Hematopoietic multipotent progenitor cell (in vitro differentiated cells): ENCODE data around the gene SLC15A3. TPM values are rescaled to one million over a fixed set of nuclear protein-coding genes. Genes with fewer than 3 reads are reported as not detected.

Experiments used
- DNase-seq, 3 donors: peaks; one replicate each; pipeline ENCODE4 v3.0.0-alpha.2; 2011 to 2015; ENCODE audit warnings: low read depth in 2 of 3, low spot score in 2 of 3
- small RNA-seq: library from RNA; depleted of rRNA; stranded (forward); fragments of <200 nt; gene quantifications from one replicate; pipeline ENCODE3, GENCODE V24; 2012
- total RNA-seq: library from RNA; depleted of rRNA; stranded (reverse); fragments of >200 nt; gene quantifications from one replicate; pipeline ENCODE4 v1.2.3, GENCODE V29; 2012

The SLC15A3 gene
- total RNA-seq, 1 donor: 1.6 TPM

DNA sequence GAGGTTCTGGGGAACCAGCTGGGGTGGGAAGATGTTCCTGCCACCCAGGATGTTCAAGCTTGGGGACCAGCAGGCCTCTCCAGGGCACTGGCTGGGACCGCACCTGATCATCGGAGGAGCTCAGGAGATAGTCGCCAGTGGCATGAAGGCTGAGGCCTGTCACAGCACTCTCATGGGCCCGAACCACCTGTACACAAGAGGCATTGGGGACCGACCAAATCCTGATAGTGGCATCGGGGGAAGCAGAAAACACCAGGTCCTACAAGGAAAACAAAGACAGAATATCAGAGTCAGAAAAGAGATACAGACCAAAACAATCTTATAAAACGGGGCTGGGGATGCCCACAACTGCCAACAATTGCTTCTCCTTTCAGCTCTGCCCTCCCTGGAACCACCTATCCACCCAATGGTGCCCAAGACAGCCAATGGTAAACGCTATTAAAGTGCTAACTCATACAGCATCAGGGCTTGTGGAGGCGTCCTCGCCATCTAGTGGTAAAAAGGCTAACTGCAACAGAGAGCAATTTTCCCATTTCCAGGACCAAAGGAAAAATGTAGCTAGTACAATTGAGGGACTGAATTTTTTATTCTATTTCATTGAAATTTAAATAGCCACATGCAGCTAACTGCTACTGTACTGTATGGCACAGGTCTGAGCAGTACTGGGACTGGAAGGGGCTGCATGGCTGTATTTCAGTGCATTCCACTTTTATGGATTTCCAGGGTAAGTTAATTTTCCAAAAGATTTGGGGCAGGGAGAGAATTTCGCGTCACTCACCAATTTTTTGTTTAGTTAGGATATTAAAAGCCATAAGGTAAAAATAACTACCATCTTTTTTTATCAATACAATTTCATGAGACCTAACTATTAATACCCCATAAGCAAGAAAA, 52.7 kb downstream of the SLC15A3 start:
- peak in 2 of 3 donors; percentile 78 to 92 for DNase-seq

DNA sequence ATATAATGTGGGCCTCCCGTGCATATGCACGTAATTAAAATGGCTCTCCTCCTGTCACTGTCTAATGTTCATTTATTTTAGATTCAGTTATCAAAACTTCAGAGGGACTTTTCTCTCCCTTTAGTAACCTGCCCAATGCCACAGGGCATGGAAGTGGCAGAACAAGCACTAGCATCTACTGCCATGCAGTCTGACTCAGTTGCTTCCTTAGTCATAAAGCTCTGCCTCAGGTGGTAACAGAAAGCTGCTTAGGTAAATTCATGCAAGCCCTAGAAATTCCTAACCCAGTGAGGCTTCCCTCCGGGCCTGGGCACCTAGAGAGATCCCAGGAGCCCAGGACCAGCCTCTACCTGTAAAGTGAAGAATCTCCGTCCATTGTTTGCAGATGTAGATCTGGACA, 54.5 kb downstream of the SLC15A3 start:
- no peak for DNase-seq

DNA sequence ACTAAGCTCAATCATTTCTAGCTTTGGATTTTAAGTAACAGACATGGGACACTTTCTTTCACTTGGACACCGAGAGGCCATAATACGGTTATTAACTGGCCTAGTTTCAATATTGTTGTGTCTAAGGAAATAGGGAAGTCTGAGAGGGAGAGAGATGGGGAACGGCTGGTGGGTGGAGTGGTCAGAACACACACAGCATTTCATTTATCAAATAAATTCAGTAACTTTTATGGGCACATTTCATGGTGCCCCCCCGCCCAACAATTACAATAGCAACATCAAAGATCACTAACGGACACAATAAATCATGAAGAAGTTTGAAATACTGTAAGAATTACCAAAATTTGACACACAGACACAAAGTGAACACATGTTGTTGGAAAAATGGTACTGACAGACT, 56.3 kb downstream of the SLC15A3 start:
- no peak for DNase-seq

DNA sequence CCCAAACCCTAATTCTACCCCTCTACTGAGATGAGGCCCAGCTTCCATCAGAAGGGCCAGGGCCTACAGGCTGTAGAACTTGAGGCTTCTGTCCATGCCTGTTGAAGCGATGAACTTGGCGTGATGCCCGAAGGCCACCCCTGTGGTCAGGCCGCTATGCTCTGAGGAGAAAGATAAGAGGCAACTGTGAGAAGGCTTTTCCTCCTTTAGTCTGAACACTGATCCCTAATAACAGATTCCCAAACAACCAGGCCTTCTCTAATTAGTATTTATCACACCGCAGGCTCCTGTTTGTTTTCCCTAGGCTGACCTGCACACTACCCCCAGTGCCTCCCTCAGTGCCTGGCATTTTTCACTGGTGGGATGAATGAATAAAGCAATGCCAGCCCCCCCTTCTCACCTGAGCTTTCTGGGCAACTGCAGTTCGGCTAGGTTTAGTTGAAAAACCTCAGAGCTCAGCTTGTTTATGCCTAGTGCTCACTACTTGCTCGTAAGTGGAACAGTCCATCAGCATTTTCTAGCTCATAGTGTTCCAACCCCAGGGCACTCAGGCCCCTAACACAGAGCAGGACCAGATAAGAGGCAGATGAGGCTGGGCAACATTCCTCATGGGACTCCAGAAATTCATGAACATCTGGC, 60.8 kb downstream of the SLC15A3 start:
- peak in 2 of 3 donors; percentile 52 to 70 for DNase-seq

DNA sequence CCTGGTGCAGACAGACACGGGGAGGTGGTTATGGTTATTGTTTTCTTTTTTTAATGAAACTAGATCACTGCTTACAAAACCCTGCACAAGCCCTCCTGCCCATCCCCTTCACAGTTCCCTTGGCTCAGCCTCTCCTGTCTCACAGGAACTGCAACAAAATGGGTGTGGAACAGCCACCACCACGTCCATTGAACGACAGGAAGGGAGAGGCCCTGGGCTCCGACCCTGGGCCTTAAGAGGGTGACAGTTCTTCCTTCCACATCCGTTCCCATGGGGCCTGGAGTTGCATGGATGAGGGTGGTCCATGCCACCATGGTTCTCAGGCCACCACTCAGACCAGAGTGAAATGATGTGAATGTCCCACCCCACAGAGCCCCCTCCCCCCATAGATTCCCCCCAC, 61.3 kb downstream of the SLC15A3 start:
- no peak for DNase-seq

DNA sequence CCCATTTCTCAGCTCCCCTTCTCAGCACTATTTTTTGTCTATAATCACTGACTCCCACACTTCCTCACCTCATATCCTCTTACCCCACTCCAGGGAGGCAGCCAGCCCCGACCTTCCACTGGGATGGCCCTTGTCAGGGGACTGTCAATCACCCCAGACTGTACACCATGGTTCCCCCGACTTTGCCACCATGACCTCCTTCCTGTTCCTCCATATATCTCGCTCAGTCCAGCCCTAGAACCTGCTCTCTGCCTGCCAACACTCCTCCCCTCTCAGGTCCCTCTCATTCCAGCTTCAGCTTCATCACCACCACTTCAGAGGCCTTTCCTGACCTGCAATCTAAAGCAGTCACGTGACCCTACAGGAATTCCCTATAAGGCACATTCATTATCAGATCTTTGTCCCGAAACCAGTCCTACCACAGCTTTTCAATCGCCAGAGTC, 62.1 kb downstream of the SLC15A3 start:
- no peak for DNase-seq

DNA sequence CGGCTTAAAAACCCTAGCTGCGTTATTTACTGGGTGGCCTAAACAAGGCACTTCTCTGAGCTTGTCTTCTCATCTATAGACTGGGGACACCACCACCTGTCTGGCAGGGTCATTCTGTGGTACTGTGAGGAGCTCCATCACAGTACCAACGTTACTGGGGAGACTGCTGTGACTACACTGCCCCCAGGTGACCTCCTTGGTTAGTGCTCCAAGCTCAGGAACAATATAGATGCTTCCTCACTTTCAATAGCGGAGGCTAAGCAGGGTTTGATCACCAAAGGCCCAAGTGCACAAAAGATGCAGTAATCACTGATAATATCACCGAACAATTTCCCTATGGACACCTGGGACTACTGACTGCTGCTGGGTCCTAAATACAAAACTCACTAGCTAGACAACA, 64.4 kb downstream of the SLC15A3 start:
- DNase-seq: peak in 2 of 3 donors; percentile 67 to 82

Small RNA genes within 50 kb of the gene (small RNA-seq; reads per million reads assigned to genes)
- not detected for gene RNU6-933P

Other genes with a start within 250 kb of the SLC15A3 start
- gene MS4A18, start 227.5 kb downstream of the SLC15A3 start, total RNA-seq: not detected
- gene MS4A15, start 195.3 kb downstream of the SLC15A3 start, total RNA-seq: not detected
- not detected for gene MS4A10, start 166.8 kb downstream of the SLC15A3 start, total RNA-seq
- 12.9 TPM for gene CCDC86, start 110.1 kb downstream of the SLC15A3 start, total RNA-seq
- gene PTGDR2, start 96.2 kb downstream of the SLC15A3 start, total RNA-seq: 12.4 TPM
- gene ZP1, start 84.6 kb downstream of the SLC15A3 start, total RNA-seq: not detected
- gene PRPF19, start 45.6 kb downstream of the SLC15A3 start, total RNA-seq: 132 TPM
- gene TMEM109, start 38.0 kb downstream of the SLC15A3 start, total RNA-seq: 40.4 TPM
- under 0.01 TPM for gene TMEM132A, start 27.7 kb downstream of the SLC15A3 start, total RNA-seq
- 1.3 TPM for gene CD6, start 19.5 kb upstream of the SLC15A3 start, total RNA-seq
- gene CD5, start 150.3 kb upstream of the SLC15A3 start, total RNA-seq: 0.54 TPM
- gene VPS37C, start 209.2 kb upstream of the SLC15A3 start, total RNA-seq: 6.7 TPM